ENCODE results near the gene B4GALNT4. TPM values are rescaled to one million over a fixed set of nuclear protein-coding genes. Genes with fewer than 3 reads are reported as not detected.
"Not testable (repeated sequence)": the region's sequence is repeated elsewhere in the genome, so short reads cannot be mapped to it uniquely, and the experiment has no call there.

B4GALNT4 gene
- total and polyA plus RNA-seq, 2 of the 4 experiments (the other 2 are of a cell fraction), result 5.2 to 38.6 TPM

- H4K5ac ChIP-seq (ENCODE audit: low read depth, low read length), result peak overlapping the region; percentile 40
- 0 out of 2 replicates have a peak overlapping the region, but pooled peaks have one; percentile 14 for H4K91ac ChIP-seq (ENCODE audit: insufficient read depth, low read depth, low read length)
- intact Hi-C loops (cut with micrococcal nuclease); ATAC-seq (ENCODE audit: low read depth); H3K9ac ChIP-seq (ENCODE audit: low read depth, low read length); dilution Hi-C loops (cut with HindIII; ENCODE audit: low sequenced_read_pairs, unreplicated experiment); in situ Hi-C loops (cut with MboI; ENCODE audit: low sequenced_read_pairs); H2BK20ac ChIP-seq (ENCODE audit: low read depth, low read length); H2AK5ac ChIP-seq (ENCODE audit: low read depth, low read length); H2BK5ac ChIP-seq (ENCODE audit: low read depth, low read length, poor library complexity, severe bottlenecking); POLR2A ChIA-PET (ENCODE audit: unreplicated experiment); H3K79me1 ChIP-seq (ENCODE audit: low read depth in 1 of 2, low read length in 2 of 2); H3K4ac ChIP-seq (ENCODE audit: low read depth, low read length); H4K20me1 ChIP-seq (ENCODE audit: insufficient read depth, low read length); H3K9me1 ChIP-seq (ENCODE audit: insufficient read depth, low read length); H3K9me3 ChIP-seq (ENCODE audit: control insufficient read depth, insufficient read depth, low read length); H2BK120ac ChIP-seq (ENCODE audit: low read depth, low read length); H3K4me3 ChIP-seq (ENCODE audit: insufficient read depth, low read depth, low read length); H2BK15ac ChIP-seq (ENCODE audit: low read depth, low read length); H3K56ac ChIP-seq (ENCODE audit: extremely low read depth, insufficient read depth, low read length); DNase-seq; H3K36me3 ChIP-seq (ENCODE audit: control insufficient read depth, insufficient read depth, low read length); H3K27me3 ChIP-seq (ENCODE audit: control insufficient read depth, insufficient read depth, low read length); BruUV-seq (replicated peaks); H2AK9ac ChIP-seq (replicated peaks; ENCODE audit: low read depth, low read length, poor library complexity); H3K23ac ChIP-seq (ENCODE audit: low read depth, low read length); H3K4me2 ChIP-seq (ENCODE audit: low read depth, low read length): not testable (repeated sequence)
- peak; percentile 27; the same call in 1 of the 2 replicates for TF ChIP-seq USF2 (IDR thresholded peaks at IDR 0.05; ENCODE audit: low read depth, low read length)
- WGBS, 2 experiments (ENCODE audit: extremely low coverage in 2 of 2, insufficient read length in 1 of 2), result 31% methylated on average over 3 of the region's 34 CpGs; no CpG with 5 or more reads in 1 of the 2 experiments
- CTCF ChIA-PET, result interaction anchor here (1.0 kb wide), 1 partner anchor 12 kb away, joined by 3 read pairs; no protein-coding TSS in a partner anchor
- H4K8ac ChIP-seq (ENCODE audit: low read depth in 2 of 2, low read length in 2 of 2), result peak overlapping the region; percentile 15 to 45; a peak in 2 of 4 replicates
- H3K27ac ChIP-seq (ENCODE audit: insufficient read depth, low read length), result peak overlapping the region; percentile 25; the same call in 1 of the 2 replicates
- peak overlapping the region; percentile 42; the same call in 1 of the 2 replicates for H3K14ac ChIP-seq (replicated peaks; ENCODE audit: low read depth, low read length)
- H3K4me1 ChIP-seq (ENCODE audit: control insufficient read depth, insufficient read depth, low read length), result peaks cover 16% of the 10 kb centered on the region
- H2AFZ ChIP-seq (replicated peaks; ENCODE audit: low read length, poor library complexity), result peak overlapping the region; percentile 70
- H3K18ac ChIP-seq (ENCODE audit: low read depth, low read length), result peak overlapping the region; percentile 2; the same call in 1 of the 2 replicates
Measured at GRCh38 chr11:324593-325517, 44.4 kb upstream of the B4GALNT4 start.
